ENCODE results near the gene TMBIM1.

- TF ChIP-seq CTCF (IDR thresholded peaks at IDR 0.05; ENCODE audit: low read length) (no peak), EZH2 (optimal IDR thresholded peaks at IDR 0.05; ENCODE audit: low read depth, low read length) (no peak)
These were observed 7.8 kb upstream of the TMBIM1 start for GRCh38 chr2:218300141-218300540.

Measured in MM.1S (cell line).